Middle frontal gyrus (tissue), 1 donor: Measurements from ENCODE around the gene KLF14.
A peak's percentile ranks its signal among the peaks of the same experiment; 100 is the strongest.
"Not testable (repeated sequence)": the region's sequence is repeated elsewhere in the genome, so short reads cannot be mapped to it uniquely, and the experiment has no call there.

Experiments
- DNase-seq: peaks from one replicate; pipeline ENCODE4 v3.0.0-alpha.2; 2015; ENCODE audit warnings: low spot score; ENCODE audit errors: extremely low spot score

Gene KLF14

DNA sequence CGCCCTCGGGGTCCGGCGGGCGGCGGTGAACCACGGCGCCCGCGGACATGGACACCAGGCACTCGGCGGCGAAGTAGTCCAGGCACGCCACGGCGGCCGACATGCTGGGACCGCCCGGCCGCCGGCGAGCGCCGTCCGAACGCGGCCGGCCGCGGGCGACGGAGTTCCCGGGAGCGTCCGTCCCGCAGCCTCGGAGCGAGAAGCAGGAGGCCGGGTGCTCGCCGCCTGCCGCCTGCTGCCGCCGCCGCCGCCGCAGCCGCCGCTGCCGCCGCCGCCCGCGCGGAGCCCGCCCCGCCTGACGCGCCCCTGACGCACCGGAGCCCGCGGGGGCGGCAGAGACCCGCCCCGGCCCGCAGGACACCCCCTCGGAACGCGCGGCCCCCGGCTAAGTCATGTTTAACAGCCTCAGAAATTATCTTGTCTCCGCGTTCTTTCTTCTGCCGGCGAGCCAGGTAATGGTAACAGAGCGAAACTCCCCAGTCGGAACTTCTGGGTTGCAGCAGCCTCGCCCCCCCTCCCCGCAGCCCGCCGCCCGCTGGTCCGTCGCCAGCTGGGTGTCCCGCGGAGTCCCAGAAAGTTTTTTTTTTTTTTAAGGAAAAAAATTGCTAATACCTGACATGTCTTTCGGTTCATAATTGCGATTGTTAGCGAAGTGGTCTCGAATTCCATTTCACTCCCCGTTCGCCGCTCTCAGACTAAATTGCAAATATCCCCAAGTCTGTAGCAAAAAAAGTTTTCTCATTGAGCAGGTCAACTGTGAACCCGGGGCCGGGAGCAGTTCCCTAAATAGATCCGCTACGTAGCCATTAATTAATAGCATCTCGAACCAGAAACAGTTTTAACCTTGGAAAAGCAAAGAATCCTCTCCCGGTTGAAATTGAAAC lies at the start of gene KLF14:
Gene KLF14 (minus strand): TSS at position 277 of the 884 bp plus-strand sequence. CDS start 174 bp downstream, at position 103.
- no peak for DNase-seq

DNA sequence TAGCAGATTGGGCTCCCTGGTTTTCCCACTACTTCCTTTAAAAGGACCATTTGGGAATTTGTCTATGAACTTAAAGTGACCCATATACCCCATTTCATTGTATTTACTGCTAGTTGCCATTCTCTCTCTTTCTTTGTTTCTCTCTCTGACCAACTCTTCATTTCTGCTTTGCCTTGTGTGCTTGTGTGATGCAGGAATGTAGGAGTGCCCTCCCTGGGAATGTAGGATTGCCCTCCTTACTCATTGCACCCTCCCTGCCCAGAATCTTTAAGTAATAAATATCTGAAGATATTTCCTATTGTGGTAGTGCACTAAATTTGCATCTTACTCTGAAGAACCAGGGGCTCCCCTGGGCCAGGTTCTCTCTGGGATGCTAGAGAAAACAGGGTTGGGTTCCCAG lies 47.3 kb upstream of the KLF14 start:
- DNase-seq, result no peak

DNA sequence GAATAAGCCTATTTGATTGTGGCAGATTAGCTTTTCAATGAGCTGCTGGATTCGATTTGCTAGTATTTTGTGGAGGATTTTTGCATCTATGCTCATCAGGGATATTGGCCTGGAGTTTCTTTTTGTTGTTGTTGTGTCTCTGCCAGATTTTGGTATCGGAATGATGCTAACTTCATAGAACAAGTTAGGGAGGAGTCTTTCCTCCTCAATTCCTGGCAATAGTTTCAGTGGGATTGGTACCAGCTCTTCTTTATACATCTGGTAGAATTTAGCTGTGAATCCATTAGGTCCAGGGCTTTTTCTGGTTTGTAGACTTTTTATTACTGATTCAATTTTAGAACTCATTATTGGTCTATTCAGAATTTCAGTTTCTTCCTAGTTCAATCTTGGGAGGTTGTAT lies 43.4 kb upstream of the KLF14 start:
- DNase-seq, result no peak

DNA sequence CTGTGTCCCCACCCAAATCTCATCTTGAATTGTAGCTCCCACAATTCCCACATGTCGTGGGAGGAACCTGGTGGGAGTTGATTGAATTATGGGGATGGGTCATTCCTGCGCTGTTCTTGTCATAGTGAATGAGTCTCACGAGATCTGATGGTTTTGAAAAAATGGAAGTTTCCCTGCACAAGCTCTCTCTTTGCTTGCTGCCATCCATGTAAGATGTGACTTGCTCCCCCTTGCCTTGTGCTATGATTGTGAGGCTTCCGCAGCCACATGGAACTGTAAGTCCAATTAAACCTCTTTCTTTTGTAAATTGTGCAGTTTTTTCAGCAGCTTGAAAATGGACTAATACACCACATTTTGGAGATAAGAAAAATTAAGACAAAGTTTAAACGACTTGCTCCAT lies 38.4 kb upstream of the KLF14 start:
- not testable (repeated sequence) for DNase-seq

DNA sequence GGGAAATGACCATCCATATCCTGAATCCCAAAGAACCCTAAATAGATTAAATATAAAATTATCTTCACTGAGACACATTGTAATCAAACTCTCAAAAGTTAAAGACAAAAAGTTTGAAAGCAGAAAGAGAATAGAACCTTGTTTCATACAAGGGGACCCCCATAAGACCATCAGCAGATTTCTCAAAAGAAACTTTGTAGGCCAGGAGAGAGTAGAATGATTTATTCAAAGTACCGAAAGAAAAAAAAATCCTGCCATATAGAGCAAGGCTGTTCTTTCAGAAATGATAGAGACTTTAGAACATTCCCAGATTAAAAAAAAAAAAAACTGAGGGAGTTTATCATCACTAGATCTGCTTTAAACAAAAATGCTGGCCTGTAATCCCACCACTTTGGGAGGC lies 34.8 kb upstream of the KLF14 start:
- DNase-seq, result no peak

DNA sequence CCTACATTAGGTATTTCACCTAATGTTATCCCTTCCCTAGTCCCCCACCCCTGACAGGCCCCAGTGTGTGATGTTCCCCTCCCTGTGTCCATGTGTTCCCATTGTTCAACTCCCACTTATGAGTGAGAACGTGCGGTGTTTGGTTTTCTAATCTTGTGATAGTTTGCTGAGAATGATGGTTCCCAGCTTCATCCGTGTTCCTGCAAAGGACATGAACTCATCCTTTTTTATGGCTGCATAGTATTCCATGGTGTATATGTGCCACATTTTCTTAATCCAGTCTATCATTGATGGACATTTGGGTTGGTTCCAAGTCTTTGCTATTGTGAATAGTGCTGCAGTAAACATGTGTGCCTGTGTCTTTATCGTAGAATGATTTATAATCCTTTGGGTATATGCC lies 30.6 kb upstream of the KLF14 start:
- DNase-seq, result not testable (repeated sequence)

DNA sequence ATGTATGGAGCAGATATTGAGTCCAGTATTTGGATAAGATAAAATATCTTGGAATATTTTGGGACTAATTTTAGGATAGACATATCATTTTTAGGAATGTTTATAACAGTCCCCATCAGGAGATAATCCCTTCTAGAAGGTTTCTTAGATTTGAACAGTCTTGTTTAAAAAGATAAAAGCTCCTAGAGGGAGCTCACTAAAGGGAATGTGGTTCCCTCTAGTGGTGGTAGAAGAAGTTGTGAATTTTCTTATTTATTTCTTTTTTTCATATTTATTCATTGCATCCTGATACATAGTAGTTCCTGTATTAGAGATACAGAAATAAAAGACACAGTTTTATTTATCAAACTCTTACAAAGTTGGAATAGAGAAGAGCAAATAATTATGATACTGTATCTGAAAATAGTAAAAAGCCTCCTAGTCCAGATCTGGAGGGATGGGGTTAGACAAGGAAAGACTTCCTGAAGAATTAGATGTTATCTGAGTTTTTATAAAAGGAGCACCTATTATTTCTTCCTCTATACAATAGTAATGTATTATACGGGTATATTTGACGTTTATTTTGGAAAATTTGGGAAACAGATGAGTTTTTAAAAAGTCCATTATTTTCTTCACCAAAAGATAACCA lies 24.5 kb upstream of the KLF14 start:
- peak; percentile 6 for DNase-seq

DNA sequence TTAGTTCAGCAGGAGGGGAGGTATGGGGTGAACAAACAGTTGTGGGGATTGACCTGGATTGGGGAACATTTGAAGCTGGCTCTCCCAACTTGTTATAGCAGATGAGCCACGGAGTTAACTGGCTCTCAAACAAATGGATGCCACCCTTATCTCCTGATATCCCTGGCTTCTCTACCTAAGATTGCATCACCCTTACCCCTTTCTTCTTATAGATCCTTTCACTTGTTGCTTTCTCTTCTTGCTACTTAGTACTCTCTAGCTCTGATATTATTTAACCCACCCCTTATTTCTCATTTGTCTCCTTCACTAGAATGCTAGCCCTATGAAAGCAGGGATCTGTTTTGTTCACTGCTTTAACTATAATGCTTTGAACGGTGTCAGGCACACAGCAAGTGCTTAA lies 22.3 kb upstream of the KLF14 start:
- DNase-seq, result no peak

DNA sequence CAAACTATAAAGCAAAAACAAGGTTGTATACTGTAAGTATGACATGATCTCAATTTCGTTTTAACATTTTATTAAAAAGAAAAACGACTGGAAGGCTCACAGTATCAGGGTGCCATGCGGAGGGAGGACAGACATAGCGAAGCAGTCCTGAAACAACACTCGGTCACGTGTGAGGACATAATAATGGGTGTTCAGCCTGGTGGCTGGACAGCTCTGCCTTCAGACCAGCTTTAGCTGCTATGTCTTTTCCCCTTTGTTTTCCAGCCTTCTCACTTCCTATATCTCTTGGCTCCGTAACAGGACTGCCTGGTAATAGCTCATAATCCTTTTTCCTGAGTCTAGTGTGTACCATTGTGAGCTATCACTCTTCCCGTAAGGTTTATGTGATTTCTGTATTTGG lies 18.4 kb upstream of the KLF14 start:
- no peak for DNase-seq

DNA sequence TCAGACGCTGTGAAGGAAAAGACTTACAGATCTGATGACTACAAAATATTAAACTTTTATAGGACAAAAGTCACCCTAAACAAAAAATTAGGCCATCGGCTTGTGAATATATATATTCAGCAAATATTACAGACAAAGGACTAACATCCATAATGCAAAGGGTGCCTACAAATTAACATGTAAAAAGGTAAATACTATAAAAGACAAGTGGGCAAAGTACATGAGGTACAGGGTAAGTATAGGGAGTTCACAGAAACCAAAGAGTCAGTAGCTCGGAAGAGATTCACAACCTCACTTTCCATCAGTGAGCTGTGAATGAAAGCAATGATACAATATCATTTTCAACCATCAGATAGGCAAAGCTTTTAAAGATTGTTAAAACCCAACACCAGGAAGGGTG lies 16.7 kb upstream of the KLF14 start:
- DNase-seq, result no peak

DNA sequence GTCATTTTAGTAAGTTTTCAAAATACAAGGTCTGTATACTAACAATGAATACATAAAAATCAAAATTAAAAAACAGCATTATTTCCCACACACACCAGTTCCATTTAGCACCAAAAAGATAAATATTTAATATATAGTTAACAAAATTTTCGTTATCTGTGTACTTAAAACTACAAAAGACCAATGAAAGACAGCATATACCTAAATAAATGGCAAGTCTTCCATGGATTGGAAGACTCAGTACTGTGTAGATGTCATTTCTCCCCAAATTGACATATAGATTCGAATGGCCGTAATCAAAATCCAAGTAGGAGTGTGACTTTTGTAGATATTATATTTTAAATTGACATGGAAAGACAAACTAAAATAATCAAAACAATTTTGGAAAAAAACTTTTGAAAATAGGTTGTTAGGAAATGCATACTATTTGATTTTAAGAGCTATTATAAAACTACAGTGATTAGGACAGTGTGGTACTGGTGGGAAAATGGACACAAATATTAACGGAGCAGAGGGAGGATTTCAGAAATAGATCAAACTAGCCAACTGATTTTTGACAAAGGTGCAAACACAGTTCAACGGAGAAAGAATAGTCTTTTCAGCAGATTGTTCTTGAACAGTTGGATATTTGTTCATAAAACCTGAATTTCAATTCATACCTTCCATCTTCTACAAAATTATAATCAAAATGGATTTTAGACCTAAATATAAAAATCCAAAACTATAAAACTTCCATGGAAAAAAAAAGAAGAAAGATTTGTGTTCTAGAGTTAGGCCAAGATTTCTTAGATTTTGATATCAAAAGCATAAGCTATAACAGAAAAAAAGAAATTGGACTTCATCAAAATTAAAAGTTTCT lies 14.8 kb upstream of the KLF14 start:
- DNase-seq, result no peak

DNA sequence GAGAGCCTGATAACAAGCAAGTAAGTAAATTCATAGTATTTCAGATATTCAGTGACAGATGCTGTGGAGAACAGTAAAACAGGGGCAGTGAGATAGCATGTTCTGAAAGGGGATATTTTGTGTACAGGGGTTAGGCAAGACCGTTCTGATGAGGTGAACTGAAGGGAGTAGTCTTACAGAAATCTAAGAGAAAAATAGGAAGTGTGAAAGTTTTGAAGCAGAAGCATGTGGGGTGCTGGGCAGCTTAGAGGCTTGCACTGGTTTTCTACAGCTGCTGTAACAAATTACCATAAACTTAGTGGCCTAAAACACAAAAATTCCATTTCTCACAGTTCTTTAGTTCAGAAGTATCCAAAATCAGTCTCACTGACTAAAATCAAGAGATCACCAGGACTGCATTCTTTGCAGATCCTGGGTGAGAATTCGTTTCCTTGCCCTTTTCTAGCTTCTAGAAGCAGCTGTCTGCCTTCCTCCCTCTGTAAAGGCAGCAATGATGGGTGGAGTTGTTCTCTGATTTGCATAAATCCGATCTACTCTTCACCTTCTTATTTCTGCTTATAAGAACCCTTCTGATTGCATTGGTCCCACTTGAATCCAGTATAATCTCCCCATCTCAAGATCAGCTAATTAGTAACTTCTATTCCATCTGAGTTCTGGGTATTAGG lies 7.5 kb upstream of the KLF14 start:
- no peak for DNase-seq

DNA sequence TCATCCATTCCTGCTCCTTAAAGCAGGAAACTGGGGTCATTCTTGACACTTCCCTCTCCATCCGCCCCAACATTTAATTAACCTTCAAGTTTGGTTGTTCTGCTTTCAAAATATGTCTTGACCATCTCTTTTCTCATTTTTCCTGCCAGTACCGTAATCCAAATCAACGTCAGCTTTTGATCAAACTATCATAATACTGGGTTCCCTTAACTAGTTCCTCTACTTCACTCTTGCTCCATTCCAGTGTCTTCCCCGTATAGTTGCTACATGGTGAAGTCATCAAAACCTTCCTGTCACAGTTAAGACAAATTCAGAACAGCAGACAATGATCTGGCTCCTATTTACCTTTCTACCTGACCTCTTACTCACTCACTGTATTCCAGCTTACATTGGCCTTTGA lies 6.6 kb upstream of the KLF14 start:
- DNase-seq, result no peak

DNA sequence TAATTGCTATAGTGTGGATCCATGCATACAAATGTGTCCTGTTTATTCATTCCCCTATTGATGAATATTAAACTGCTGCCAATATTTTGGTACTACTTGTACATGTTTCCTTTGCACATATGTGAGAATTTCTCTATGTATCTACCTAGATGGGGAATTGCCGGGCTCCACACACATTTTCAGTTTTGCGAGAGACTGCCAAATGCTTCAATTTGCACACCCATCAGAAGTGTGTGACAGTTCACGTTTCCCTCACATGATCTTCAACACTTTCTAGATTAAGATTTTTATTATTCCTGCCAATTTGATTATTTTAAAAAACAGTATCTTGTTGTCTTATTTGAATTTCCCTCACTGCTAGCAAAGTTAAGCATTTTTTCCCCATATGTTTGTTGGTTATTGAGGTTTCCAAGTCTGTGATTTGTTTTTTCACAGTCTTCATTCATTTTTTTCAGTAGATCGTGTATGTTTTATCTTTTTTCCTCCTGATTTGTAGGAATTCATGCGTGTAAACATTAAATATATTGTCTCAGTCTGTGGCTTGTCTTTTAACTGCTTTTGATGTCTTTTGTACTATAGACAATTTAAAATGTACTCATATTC lies 2.4 kb upstream of the KLF14 start:
- no peak for DNase-seq

DNA sequence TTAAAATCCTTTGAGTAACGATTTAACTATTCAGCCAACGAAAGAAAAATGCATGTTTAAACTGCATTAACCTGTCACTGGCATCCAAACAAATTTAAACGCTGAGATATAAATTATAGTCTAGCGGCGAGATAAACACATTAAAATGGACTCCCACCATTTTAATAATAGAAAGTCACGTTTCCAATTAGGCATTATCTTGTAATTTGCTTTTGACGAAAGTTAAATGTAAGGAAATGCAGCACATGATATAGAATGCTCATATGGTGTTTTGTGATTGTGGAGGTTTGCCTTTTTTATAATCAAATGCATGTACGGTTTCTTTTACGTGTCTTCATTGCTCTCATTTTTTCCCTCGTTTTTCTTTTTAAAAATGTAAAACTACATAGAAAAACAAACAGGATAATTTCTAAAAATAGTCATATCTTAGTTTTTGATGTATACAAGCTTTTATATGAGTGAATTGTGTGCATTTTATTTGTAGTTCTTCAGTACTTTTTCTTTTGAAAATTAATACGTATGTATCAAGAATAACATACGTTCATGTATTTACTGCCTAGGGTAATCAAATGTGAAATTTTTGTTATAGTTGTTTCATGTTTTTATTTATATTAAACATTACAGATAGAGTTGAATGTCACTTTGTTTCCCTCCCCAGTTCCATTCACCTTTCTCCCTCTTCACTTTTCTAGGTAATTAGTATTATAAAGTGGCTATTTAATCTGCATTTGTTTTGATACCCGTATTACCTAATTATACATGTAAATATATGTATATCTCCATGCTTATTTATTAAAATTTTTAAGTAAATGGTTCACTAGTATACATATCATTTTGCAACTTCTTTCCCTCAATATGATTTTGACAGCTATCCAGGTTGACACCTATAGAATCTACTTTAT lies 1.1 kb upstream of the KLF14 start:
- no peak for DNase-seq

DNA sequence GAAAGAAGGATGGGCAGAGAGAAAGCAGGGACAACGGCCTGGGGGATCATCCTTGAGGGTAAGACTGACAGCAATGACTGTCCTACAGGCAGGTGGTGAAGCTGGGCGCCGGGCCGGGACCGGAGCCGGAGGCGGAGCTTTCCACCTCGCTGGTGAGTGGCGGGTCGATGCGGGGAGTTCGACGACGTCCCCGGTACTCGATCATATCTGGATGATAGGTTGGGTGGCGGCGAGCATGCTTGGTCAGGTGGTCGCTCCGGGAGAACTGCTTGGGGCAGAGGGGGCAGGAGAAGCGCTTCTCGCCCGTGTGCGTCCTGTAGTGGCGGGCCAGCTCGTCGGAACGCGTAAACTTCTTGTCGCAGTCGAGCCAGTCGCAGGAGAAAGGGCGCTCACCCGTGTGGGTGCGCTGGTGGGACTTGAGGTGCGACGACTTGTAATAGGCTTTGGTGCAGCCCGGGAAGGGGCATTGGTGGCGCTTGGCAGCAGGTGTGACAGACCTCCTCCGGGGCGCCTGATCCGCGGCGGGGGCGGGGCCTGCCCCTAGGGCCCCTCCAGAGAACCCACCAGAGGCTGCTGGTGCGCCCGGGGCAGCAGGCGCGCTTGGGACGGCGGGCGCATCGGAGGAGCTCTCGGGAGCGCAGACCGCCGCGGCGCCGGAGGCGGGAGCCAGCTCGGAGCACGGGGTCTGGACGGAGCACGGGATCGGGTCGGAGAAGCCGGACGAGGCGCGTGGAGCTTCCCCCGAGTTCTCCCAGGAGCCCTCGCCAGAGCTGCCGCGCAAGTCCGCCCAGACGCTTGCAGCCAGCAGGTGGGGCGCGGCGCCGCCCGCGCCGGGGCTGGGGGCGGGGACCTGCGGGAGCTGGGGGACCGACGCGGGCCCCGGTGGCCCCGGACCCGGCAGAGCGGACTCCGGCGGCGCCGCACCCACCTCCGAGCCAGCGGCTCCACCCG lies 752 bp downstream of the KLF14 start:
- no peak for DNase-seq

DNA sequence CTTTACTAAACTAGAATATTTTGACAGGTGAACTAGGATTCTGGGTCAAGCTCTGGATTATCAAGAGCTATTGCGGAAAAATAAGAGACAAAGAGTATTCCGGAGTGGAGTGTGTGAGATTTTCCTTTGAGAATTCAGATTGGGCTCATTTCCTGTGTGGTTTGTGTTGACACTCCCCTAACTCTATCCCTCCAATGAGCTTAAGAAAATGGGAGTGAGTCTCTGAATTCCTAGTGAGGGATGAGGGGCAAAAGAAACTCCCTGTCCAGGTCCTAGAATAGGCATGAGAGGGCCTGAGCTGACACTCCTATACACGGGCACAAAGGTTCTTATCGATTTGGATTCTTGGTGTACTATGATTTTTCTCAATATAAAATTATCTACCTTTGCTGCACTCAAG lies 10.2 kb downstream of the KLF14 start:
- no peak for DNase-seq

DNA sequence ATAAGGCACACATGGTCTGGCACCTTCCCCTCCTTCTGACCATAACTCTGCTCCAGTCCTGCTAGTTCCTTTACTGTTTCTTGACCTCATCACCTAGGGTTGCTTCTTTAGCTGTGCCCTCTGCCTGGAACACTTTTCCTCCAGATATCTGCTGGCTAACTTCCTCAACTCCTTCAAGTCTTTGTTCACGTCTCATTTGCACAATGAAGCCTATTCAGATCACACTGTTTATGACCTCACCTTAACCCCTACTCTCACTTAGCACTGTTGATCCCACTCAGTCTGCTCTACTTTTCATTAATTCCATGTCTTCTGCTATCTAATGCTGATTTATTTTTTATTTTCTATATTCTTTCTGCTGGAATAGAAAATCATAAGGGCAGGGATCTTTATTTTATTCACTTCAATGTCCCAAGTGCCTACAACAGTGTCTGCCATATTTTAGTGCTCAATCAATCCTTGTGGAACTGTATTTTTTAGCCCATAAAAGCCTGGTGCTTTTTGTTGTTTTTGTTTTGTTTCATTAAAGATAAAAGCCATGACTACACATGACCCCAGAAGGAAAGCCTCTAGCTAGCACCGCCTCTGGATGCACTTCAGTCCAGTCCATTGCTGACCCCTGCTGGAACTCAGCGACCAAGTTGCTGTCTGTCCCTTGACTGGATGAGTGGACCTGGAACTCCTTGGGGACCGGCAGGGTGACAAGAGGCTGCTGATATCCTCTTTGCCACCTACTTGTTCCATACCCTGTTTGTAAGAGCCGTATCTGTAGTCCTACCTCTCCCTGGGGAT lies 12.3 kb downstream of the KLF14 start:
- peak; percentile 30 for DNase-seq
